Body of pancreas (tissue), 4 donors: ENCODE measurements around the gene UBN1.

Experiments used
- POLR2A ChIP-seq, 3 donors: fragments of 450-650 bp; IDR thresholded peaks; one replicate each; pipeline ENCODE4 v1.6.1; 2016; ENCODE audit warnings: antibody characterized with exemption in 3 of 3, mild to moderate bottlenecking in 2 of 3
- TF ChIP-seq, protein P1 (sequence below), 7 experiments: fragments of 450-650 bp in 4 of 7; fragments of 200-600 bp in 3 of 7; sonication (generic) in 3 of 7; IDR thresholded peaks; one replicate each; pipeline ENCODE4 v1.5.1; 2016 to 2019; ENCODE audit warnings: antibody characterized with exemption in 7 of 7

DNA sequence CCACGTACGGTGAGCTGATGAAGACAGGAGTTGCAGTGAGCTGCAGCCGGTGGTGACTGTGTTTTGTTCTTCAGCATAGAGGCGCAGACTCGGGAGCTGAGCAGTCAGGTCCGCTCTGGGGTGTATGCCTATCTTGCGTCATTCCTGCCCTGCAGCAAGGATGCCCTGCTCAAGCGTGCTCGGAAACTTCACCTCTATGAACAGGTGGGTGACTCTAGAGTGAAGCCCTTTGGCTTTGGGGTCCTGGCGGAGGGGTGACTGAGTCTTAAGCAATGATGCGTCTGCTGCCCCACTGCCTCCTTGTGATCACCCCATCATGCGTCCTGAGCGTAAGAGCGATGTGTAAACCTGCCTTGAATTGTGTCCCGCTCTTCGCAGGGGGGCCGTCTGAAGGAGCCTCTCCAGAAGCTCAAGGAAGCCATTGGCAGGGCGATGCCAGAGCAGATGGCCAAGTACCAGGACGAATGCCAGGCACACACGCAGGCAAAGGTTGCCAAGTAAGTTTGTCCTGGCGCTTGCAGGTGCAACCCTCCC, 22.9 kb downstream of the UBN1 start:
- TF ChIP-seq POLR2A (IDR thresholded peaks at IDR 0.05), result no peak
- TF ChIP-seq, protein P1, sequence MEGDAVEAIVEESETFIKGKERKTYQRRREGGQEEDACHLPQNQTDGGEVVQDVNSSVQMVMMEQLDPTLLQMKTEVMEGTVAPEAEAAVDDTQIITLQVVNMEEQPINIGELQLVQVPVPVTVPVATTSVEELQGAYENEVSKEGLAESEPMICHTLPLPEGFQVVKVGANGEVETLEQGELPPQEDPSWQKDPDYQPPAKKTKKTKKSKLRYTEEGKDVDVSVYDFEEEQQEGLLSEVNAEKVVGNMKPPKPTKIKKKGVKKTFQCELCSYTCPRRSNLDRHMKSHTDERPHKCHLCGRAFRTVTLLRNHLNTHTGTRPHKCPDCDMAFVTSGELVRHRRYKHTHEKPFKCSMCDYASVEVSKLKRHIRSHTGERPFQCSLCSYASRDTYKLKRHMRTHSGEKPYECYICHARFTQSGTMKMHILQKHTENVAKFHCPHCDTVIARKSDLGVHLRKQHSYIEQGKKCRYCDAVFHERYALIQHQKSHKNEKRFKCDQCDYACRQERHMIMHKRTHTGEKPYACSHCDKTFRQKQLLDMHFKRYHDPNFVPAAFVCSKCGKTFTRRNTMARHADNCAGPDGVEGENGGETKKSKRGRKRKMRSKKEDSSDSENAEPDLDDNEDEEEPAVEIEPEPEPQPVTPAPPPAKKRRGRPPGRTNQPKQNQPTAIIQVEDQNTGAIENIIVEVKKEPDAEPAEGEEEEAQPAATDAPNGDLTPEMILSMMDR (IDR thresholded peaks at IDR 0.05), result no peak
